ENCODE measurements around the gene GMPR.

Gene GMPR

GRCh38 chr6:16292942-16293341 is 54.6 kb downstream of the GMPR start:
- no peaks in the 10 kb centered on the region for H3K36me3 ChIP-seq (ENCODE audit: insufficient read depth, low read length)
- H3K4me3 ChIP-seq (ENCODE audit: low read length): no peak overlapping the region
- no peaks in the 10 kb centered on the region for H3K9me3 ChIP-seq (ENCODE audit: insufficient read depth, low read depth, low read length)
- no peak overlapping the region for H3K27ac ChIP-seq (ENCODE audit: low read depth, low read length)
- H3K4me1 ChIP-seq (ENCODE audit: insufficient read depth, low read length): 0 out of 2 replicates have a peak, but pooled peaks cover 2% of the 10 kb centered on the region
- no peak overlapping the region for H3K9ac ChIP-seq (ENCODE audit: low read depth, low read length)
- 95% methylated on average over 8 of the region's 8 CpGs for WGBS
- H3K27me3 ChIP-seq (ENCODE audit: insufficient read depth, low read length): no peaks in the 10 kb centered on the region

GRCh38 chr6:16294371-16294770 is 56.0 kb downstream of the GMPR start:
- H3K27me3 ChIP-seq (ENCODE audit: insufficient read depth, low read length): no peaks in the 10 kb centered on the region
- no peaks in the 10 kb centered on the region for H3K36me3 ChIP-seq (ENCODE audit: insufficient read depth, low read length)

GRCh38 chr6:16295060-16295459 is 56.7 kb downstream of the GMPR start:
- Histone ChIP-seq H3K36me3 (ENCODE audit: insufficient read depth, low read length) (no peaks in the 10 kb centered on the region), H3K4me3 (ENCODE audit: low read length) (no peak overlapping the region), H3K4me1 (ENCODE audit: insufficient read depth, low read length) (0 out of 2 replicates have a peak, but pooled peaks cover 2% of the 10 kb centered on the region), H3K27me3 (ENCODE audit: insufficient read depth, low read length) (no peaks in the 10 kb centered on the region), H3K9ac (ENCODE audit: low read depth, low read length) (no peak overlapping the region), H3K27ac (ENCODE audit: low read depth, low read length) (no peak overlapping the region), H3K9me3 (ENCODE audit: insufficient read depth, low read depth, low read length) (no peaks in the 10 kb centered on the region)
- 91% methylated on average over 15 of the region's 15 CpGs for WGBS

More at GRCh38 chr6:16294371-16294770, 56.0 kb downstream of the GMPR start:
- no peaks in the 10 kb centered on the region for H3K9me3 ChIP-seq (ENCODE audit: insufficient read depth, low read depth, low read length)
- 0 out of 2 replicates have a peak, but pooled peaks cover 2% of the 10 kb centered on the region for H3K4me1 ChIP-seq (ENCODE audit: insufficient read depth, low read length)
- no peak overlapping the region for H3K9ac ChIP-seq (ENCODE audit: low read depth, low read length)
- no peak overlapping the region for H3K27ac ChIP-seq (ENCODE audit: low read depth, low read length)
- 92% methylated on average over 10 of the region's 10 CpGs for WGBS
- no peak overlapping the region for H3K4me3 ChIP-seq (ENCODE audit: low read length)

- H3K36me3 ChIP-seq (ENCODE audit: insufficient read depth, low read length): no peaks in the 10 kb centered on the region
- H3K27me3 ChIP-seq (ENCODE audit: insufficient read depth, low read length): no peaks in the 10 kb centered on the region
- 91% methylated on average over 5 of the region's 5 CpGs for WGBS
- H3K4me3 ChIP-seq (ENCODE audit: low read length): no peak overlapping the region
- no peak overlapping the region for H3K9ac ChIP-seq (ENCODE audit: low read depth, low read length)
- H3K27ac ChIP-seq (ENCODE audit: low read depth, low read length): no peak overlapping the region
- H3K4me1 ChIP-seq (ENCODE audit: insufficient read depth, low read length): 0 out of 2 replicates have a peak, but pooled peaks cover 2% of the 10 kb centered on the region
- H3K9me3 ChIP-seq (ENCODE audit: insufficient read depth, low read depth, low read length): no peaks in the 10 kb centered on the region
These were observed 57.1 kb downstream of the GMPR start for GRCh38 chr6:16295471-16295870.

- H3K36me3 ChIP-seq (ENCODE audit: insufficient read depth, low read length): no peaks in the 10 kb centered on the region
- H3K9me3 ChIP-seq (ENCODE audit: insufficient read depth, low read depth, low read length): no peaks in the 10 kb centered on the region
- H3K9ac ChIP-seq (ENCODE audit: low read depth, low read length): no peak overlapping the region
- no peak overlapping the region for H3K4me3 ChIP-seq (ENCODE audit: low read length)
- WGBS: 95% methylated on average over 7 of the region's 7 CpGs
- no peak overlapping the region for H3K27ac ChIP-seq (ENCODE audit: low read depth, low read length)
- H3K27me3 ChIP-seq (ENCODE audit: insufficient read depth, low read length): no peaks in the 10 kb centered on the region
- H3K4me1 ChIP-seq (ENCODE audit: insufficient read depth, low read length): no peaks in the 10 kb centered on the region
These were observed 57.8 kb downstream of the GMPR start for GRCh38 chr6:16296061-16296670.

- peaks cover 24% of the 10 kb centered on the region for H3K4me1 ChIP-seq (ENCODE audit: insufficient read depth, low read length)
- H3K9me3 ChIP-seq (ENCODE audit: insufficient read depth, low read depth, low read length): no peaks in the 10 kb centered on the region
- H3K36me3 ChIP-seq (ENCODE audit: insufficient read depth, low read length): no peaks in the 10 kb centered on the region
- no peaks in the 10 kb centered on the region for H3K27me3 ChIP-seq (ENCODE audit: insufficient read depth, low read length)
- no peak overlapping the region for H3K4me3 ChIP-seq (ENCODE audit: low read length)
- no peak overlapping the region for H3K27ac ChIP-seq (ENCODE audit: low read depth, low read length)
- 86% methylated on average over 3 of the region's 3 CpGs for WGBS
- no peak overlapping the region for H3K9ac ChIP-seq (ENCODE audit: low read depth, low read length)
These were observed 61.5 kb downstream of the GMPR start for GRCh38 chr6:16299861-16300260.

GRCh38 chr6:16301511-16301910 is 63.1 kb downstream of the GMPR start:
- Histone ChIP-seq H3K36me3 (ENCODE audit: insufficient read depth, low read length) (no peaks in the 10 kb centered on the region), H3K27ac (ENCODE audit: low read depth, low read length) (no peak overlapping the region)
- 93% methylated on average over 7 of the region's 7 CpGs for WGBS

GRCh38 chr6:16302721-16303552 is 64.5 kb downstream of the GMPR start:
- no peak overlapping the region for H3K27ac ChIP-seq (ENCODE audit: low read depth, low read length)
- no peak overlapping the region for H3K4me3 ChIP-seq (ENCODE audit: low read length)
- H3K9me3 ChIP-seq (ENCODE audit: insufficient read depth, low read depth, low read length): no peaks in the 10 kb centered on the region
- peaks cover 41% of the 10 kb centered on the region for H3K4me1 ChIP-seq (ENCODE audit: insufficient read depth, low read length)
- H3K36me3 ChIP-seq (ENCODE audit: insufficient read depth, low read length): no peaks in the 10 kb centered on the region
- no peaks in the 10 kb centered on the region for H3K27me3 ChIP-seq (ENCODE audit: insufficient read depth, low read length)
- H3K9ac ChIP-seq (ENCODE audit: low read depth, low read length): no peak overlapping the region
- WGBS: 68% methylated on average over 27 of the region's 27 CpGs

More at GRCh38 chr6:16301511-16301910, 63.1 kb downstream of the GMPR start:
- Histone ChIP-seq H3K4me3 (ENCODE audit: low read length) (no peak overlapping the region), H3K9ac (ENCODE audit: low read depth, low read length) (no peak overlapping the region), H3K9me3 (ENCODE audit: insufficient read depth, low read depth, low read length) (no peaks in the 10 kb centered on the region), H3K4me1 (ENCODE audit: insufficient read depth, low read length) (peaks cover 38% of the 10 kb centered on the region), H3K27me3 (ENCODE audit: insufficient read depth, low read length) (no peaks in the 10 kb centered on the region)

- no peak overlapping the region for H3K9ac ChIP-seq (ENCODE audit: low read depth, low read length)
- H3K27me3 ChIP-seq (ENCODE audit: insufficient read depth, low read length): no peaks in the 10 kb centered on the region
- H3K4me1 ChIP-seq (ENCODE audit: insufficient read depth, low read length): peaks cover 41% of the 10 kb centered on the region
- H3K9me3 ChIP-seq (ENCODE audit: insufficient read depth, low read depth, low read length): no peaks in the 10 kb centered on the region
- H3K27ac ChIP-seq (ENCODE audit: low read depth, low read length): no peak overlapping the region
- H3K4me3 ChIP-seq (ENCODE audit: low read length): no peak overlapping the region
- 76% methylated on average over 5 of the region's 7 CpGs for WGBS
- H3K36me3 ChIP-seq (ENCODE audit: insufficient read depth, low read length): no peaks in the 10 kb centered on the region
These were observed 66.9 kb downstream of the GMPR start for GRCh38 chr6:16305246-16305725.

GRCh38 chr6:16305788-16306187 is 67.4 kb downstream of the GMPR start:
- no peak overlapping the region for H3K9ac ChIP-seq (ENCODE audit: low read depth, low read length)
- H3K27me3 ChIP-seq (ENCODE audit: insufficient read depth, low read length): no peaks in the 10 kb centered on the region
- H3K4me3 ChIP-seq (ENCODE audit: low read length): no peak overlapping the region
- peaks cover 41% of the 10 kb centered on the region for H3K4me1 ChIP-seq (ENCODE audit: insufficient read depth, low read length)
- H3K36me3 ChIP-seq (ENCODE audit: insufficient read depth, low read length): no peaks in the 10 kb centered on the region
- H3K9me3 ChIP-seq (ENCODE audit: insufficient read depth, low read depth, low read length): no peaks in the 10 kb centered on the region
- WGBS: 82% methylated on average over 19 of the region's 19 CpGs
- H3K27ac ChIP-seq (ENCODE audit: low read depth, low read length): no peak overlapping the region

- H3K4me1 ChIP-seq (ENCODE audit: insufficient read depth, low read length): peaks cover 41% of the 10 kb centered on the region
- H3K27ac ChIP-seq (ENCODE audit: low read depth, low read length): no peak overlapping the region
- WGBS: 90% methylated on average over 20 of the region's 20 CpGs
- H3K27me3 ChIP-seq (ENCODE audit: insufficient read depth, low read length): no peaks in the 10 kb centered on the region
- H3K9me3 ChIP-seq (ENCODE audit: insufficient read depth, low read depth, low read length): no peaks in the 10 kb centered on the region
- H3K36me3 ChIP-seq (ENCODE audit: insufficient read depth, low read length): no peaks in the 10 kb centered on the region
- no peak overlapping the region for H3K4me3 ChIP-seq (ENCODE audit: low read length)
- no peak overlapping the region for H3K9ac ChIP-seq (ENCODE audit: low read depth, low read length)
These were observed 67.9 kb downstream of the GMPR start for GRCh38 chr6:16306334-16306733.

Measured in HUES64 (cell line).